ENCODE measurements around the gene AGRN.
"Not testable (repeated sequence)": the region's sequence is repeated elsewhere in the genome, so short reads cannot be mapped to it uniquely, and the experiment has no call there.

The AGRN gene

GRCh38 chr1:1098681-1099421, 78.9 kb downstream of the AGRN start:
- DNase-seq: no peak

GRCh38 chr1:1099506-1100183, 79.7 kb downstream of the AGRN start:
- DNase-seq: no peak

- no peak for DNase-seq
Observed at GRCh38 chr1:1100296-1100695, 80.4 kb downstream of the AGRN start.

- DNase-seq: no peak
Observed at GRCh38 chr1:1101503-1101902, 81.6 kb downstream of the AGRN start.

GRCh38 chr1:1104152-1104551, 84.2 kb downstream of the AGRN start:
- not testable (repeated sequence) for DNase-seq
